H1 (cell line): ENCODE measurements around the gene PTHLH. TPM values are rescaled to one million over a fixed set of nuclear protein-coding genes. Genes with fewer than 3 reads are reported as not detected.

ENCODE experiments used
- CBX8 ChIP-seq: fragments of 300-800, 300-1000 bp; sonication (generic); IDR thresholded peaks from 2 replicates; pipeline ENCODE4 v1.7.1; 2016; ENCODE audit warnings: low read depth, low read length, borderline replicate concordance
- TBP ChIP-seq: IDR thresholded peaks from 2 replicates; pipeline ENCODE4 v1.6.1; 2011; ENCODE audit warnings: low read depth, low read length, improper control_type of control experiment
- polyA plus RNA-seq, 7 experiments: library from polyadenylated mRNA; depleted of rRNA in 3 of 7; stranded (reverse) in 5 of 7; unstranded in 2 of 7; fragments of >200 nt in 5 of 7; fragments of 200-250 nt in 2 of 7; gene quantifications; 1 replicate in 5 of 7; 2 replicates in 1 of 7; 4 replicates in 1 of 7; pipeline versions ENCODE4 v1.2.1 to v1.2.3, GENCODE V29; 2011 to 2013; ENCODE audit warnings: missing spikeins in 2 of 7, mixed read lengths in 2 of 7
- total RNA-seq: library from RNA; stranded (reverse); fragmentation: NEBNext Ultra II Directional; extraction: Animal tissue kit (Norgen Biotek cat#: 25700); gene quantifications from 2 replicates; pipeline ENCODE4 v1.2.1, GENCODE V29; 2021

PTHLH gene
- total and polyA plus RNA-seq, 2 of the 8 experiments (the other 6 are each of a cell fraction or from before 2014, with no cell fraction given), result 0.32 TPM; not detected in 1

- TF ChIP-seq TBP, result no peak
- TF ChIP-seq CBX8, result no peak
Observed at GRCh38 chr12:28015165-28015564, 42.6 kb upstream of the PTHLH start (continued).
